PC-3 (cell line): Measurements from ENCODE around the gene STX2. TPM values are rescaled to one million over a fixed set of nuclear protein-coding genes. Genes with fewer than 3 reads are reported as not detected.

Experiments used
- ATAC-seq: fragments of 200-7000 bp; cut with Tn5 transposase; 2 replicates; pipeline ENCODE4 v1.9.1; 2020; ENCODE audit warnings: mild to moderate bottlenecking, moderate library complexity
- BruUV-seq: library from RNA; stranded (reverse); fragments of 400-500 nt; replicated peaks from 2 replicates; lab custom pipeline; 2021; lab: Mats Ljungman, UMichigan
- CTCF ChIA-PET: fragments of 300-600 bp; sonication (Branson Sonifier 250); formaldehyde crosslinking; loops from one replicate; lab custom pipeline; 2022; ENCODE audit warnings: antibody characterized with exemption; lab: Charles Lee
- POLR2A ChIA-PET: fragments of 300-600 bp; sonication (Branson Sonifier 250); formaldehyde crosslinking; loops from one replicate; lab custom pipeline; 2022; ENCODE audit warnings: antibody characterized with exemption; ENCODE audit not compliant: unreplicated experiment; lab: Charles Lee
- DNase-seq: peaks from one replicate; pipeline ENCODE4 v3.0.0-alpha.2; 2015
- H2AFZ ChIP-seq: fragments of 300-600 bp; sonication (generic); 2 replicates; pipeline ENCODE4 v1.6.0; 2016; ENCODE audit warnings: antibody characterized with exemption, low read length
- H3F3A ChIP-seq: fragments of 300-600 bp; sonication (generic); one replicate; pipeline ENCODE4 v1.6.0; 2017; ENCODE audit warnings: antibody characterized with exemption, low read length, control low read depth, mild to moderate bottlenecking; ENCODE audit not compliant: unreplicated experiment
- H3K27ac ChIP-seq: fragments of 300-600 bp; sonication (generic); 2 replicates; pipeline ENCODE4 v1.5.1; 2016; ENCODE audit warnings: mild to moderate bottlenecking, low read length
- H3K27me3 ChIP-seq: fragments of 300-600 bp; sonication (generic); 2 replicates; pipeline ENCODE4 v1.6.1; 2016; ENCODE audit warnings: low read length, mixed read lengths
- H3K36me3 ChIP-seq: fragments of 300-600 bp; sonication (generic); 2 replicates; pipeline ENCODE4 v1.6.1; 2016; ENCODE audit warnings: low read depth, mixed run types, low read length, mixed read lengths
- H3K4me1 ChIP-seq: fragments of 300-600 bp; sonication (generic); 2 replicates; pipeline ENCODE4 v1.5.1; 2016; ENCODE audit warnings: low read length; ENCODE audit not compliant: insufficient read depth
- H3K4me2 ChIP-seq: fragments of 300-600 bp; sonication (generic); 2 replicates; pipeline ENCODE4 v1.6.0; 2016; ENCODE audit warnings: low read length
- H3K4me3 ChIP-seq: fragments of 300-600 bp; sonication (generic); 2 replicates; pipeline ENCODE4 v1.5.1; 2016; ENCODE audit warnings: mild to moderate bottlenecking, low read length, mixed read lengths
- H3K79me2 ChIP-seq: fragments of 300-600 bp; sonication (generic); 2 replicates; pipeline ENCODE4 v1.6.1; 2017; ENCODE audit warnings: low read length, mixed read lengths
- H3K9ac ChIP-seq: fragments of 300-600 bp; sonication (generic); 2 replicates; pipeline ENCODE4 v1.6.0; 2016; ENCODE audit warnings: mild to moderate bottlenecking, low read length
- H3K9me2 ChIP-seq: fragments of 300-600 bp; sonication (generic); replicated peaks from 2 replicates; pipeline ENCODE4 v1.6.1; 2016; ENCODE audit warnings: mixed run types, low read length, mixed read lengths
- H3K9me3 ChIP-seq: fragments of 300-600 bp; sonication (generic); 2 replicates; pipeline ENCODE4 v1.6.1; 2016; ENCODE audit warnings: low read length, mixed read lengths
- H4K20me1 ChIP-seq: fragments of 300-600 bp; sonication (generic); 2 replicates; pipeline ENCODE4 v1.6.1; 2016; ENCODE audit warnings: low read length, mixed read lengths
- EZH2 ChIP-seq: fragments of 300-600 bp; sonication (generic); IDR thresholded peaks from one replicate; pipeline ENCODE4 v1.6.1; 2017; ENCODE audit warnings: antibody characterized with exemption, mild to moderate bottlenecking, low read length; ENCODE audit not compliant: unreplicated experiment
- EZH2phosphoT487 ChIP-seq: fragments of 300-600 bp; sonication (generic); IDR thresholded peaks from 2 replicates; pipeline ENCODE4 v1.6.1; 2018; ENCODE audit warnings: mild to moderate bottlenecking, antibody characterized with exemption, low read length, borderline replicate concordance
- intact Hi-C: fragments of 100-400 bp; cut with micrococcal nuclease; formaldehyde crosslinking; loops from 2 replicates; pipeline ENCODE4 v1.9.0; 2023
- total RNA-seq: library from RNA; depleted of rRNA; stranded (reverse); fragments of >200 nt; gene quantifications from 2 replicates; pipeline ENCODE4 v1.2.3, GENCODE V29; 2014
- TF ChIP-seq, protein P1 (sequence below): fragments of 300-600 bp; sonication (generic); conservative IDR thresholded peaks from 2 replicates; pipeline ENCODE4 v1.5.1; 2017; ENCODE audit warnings: antibody characterized with exemption, low read depth, mild to moderate bottlenecking, low read length

The STX2 gene
- total RNA-seq, 1 experiment from 2014 or later = 18.2 TPM

DNA sequence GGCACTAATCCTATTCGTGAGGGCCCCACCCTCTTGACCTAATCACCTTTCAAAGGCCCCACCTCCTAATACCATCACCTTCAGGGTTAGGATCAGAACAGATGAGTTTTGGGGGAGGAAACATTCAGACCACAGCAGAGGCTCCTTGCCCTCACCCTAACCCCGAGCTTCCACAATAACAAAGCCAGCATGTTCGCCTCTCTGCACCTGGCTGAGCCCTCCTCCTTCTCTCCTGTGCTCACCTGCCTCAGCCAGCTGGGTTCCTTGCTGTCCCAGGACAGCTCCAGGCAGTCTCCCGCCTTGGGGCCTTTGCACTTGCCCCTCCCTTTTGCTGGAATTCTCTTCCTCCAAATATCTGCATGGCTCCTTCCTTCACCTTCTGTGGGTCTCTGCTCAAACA lies 23.1 kb upstream of the STX2 start:
- Histone ChIP-seq H3K79me2 (no peaks in the 10 kb centered on the region), H3K9me3 (peaks cover 3% of the 10 kb centered on the region), H3K9me2 (no peaks in the 10 kb centered on the region), H3K4me2 (no peak overlapping the region), H3K4me3 (no peak overlapping the region), H3K27me3 (no peaks in the 10 kb centered on the region), H3K27ac (no peak overlapping the region), H3K4me1 (no peaks in the 10 kb centered on the region), H2AFZ (no peak overlapping the region), H3K36me3 (no peaks in the 10 kb centered on the region), H3K9ac (no peak overlapping the region), H4K20me1 (no peaks in the 10 kb centered on the region), H3F3A (no peaks in the 10 kb centered on the region)
- ATAC-seq = no peak
- POLR2A ChIA-PET = no interaction called here
- no peak for DNase-seq
- no peak for TF ChIP-seq EZH2phosphoT487
- TF ChIP-seq, protein P1, sequence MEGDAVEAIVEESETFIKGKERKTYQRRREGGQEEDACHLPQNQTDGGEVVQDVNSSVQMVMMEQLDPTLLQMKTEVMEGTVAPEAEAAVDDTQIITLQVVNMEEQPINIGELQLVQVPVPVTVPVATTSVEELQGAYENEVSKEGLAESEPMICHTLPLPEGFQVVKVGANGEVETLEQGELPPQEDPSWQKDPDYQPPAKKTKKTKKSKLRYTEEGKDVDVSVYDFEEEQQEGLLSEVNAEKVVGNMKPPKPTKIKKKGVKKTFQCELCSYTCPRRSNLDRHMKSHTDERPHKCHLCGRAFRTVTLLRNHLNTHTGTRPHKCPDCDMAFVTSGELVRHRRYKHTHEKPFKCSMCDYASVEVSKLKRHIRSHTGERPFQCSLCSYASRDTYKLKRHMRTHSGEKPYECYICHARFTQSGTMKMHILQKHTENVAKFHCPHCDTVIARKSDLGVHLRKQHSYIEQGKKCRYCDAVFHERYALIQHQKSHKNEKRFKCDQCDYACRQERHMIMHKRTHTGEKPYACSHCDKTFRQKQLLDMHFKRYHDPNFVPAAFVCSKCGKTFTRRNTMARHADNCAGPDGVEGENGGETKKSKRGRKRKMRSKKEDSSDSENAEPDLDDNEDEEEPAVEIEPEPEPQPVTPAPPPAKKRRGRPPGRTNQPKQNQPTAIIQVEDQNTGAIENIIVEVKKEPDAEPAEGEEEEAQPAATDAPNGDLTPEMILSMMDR = no peak
- no peak for TF ChIP-seq EZH2
- BruUV-seq = no TSS peak
- CTCF ChIA-PET = no interaction called here
- intact Hi-C loops = no loop called here

DNA sequence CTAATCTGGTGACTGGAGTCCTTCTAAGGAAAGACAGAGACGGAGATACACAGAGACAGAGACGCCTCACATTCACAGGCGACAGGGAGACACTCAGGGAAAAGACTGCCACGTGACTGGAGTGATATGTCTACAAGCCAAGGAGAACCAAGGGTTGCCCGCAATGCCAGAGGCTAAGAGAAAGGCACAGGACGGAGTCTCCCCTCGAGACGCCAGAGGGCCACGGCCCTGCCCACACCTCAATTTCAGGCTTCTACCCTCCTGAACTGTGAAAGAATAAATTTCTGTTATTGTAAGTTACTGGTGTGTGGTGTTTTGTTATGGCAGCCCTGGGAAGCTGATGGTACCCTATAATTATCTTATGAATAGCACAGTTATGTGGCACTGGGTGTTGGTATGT lies 21.3 kb upstream of the STX2 start:
- Histone ChIP-seq H3K4me1 (no peaks in the 10 kb centered on the region), H3K9me2 (no peaks in the 10 kb centered on the region), H3K27ac (no peak overlapping the region), H3K79me2 (no peaks in the 10 kb centered on the region), H3K27me3 (no peaks in the 10 kb centered on the region), H3K9ac (no peak overlapping the region), H3K36me3 (no peaks in the 10 kb centered on the region), H4K20me1 (no peaks in the 10 kb centered on the region), H3K4me3 (no peak overlapping the region), H3K4me2 (no peak overlapping the region), H2AFZ (no peak overlapping the region), H3F3A (no peaks in the 10 kb centered on the region), H3K9me3 (peaks cover 8% of the 10 kb centered on the region)
- ChIA-PET CTCF (no interaction called here), POLR2A (no interaction called here)
- TF ChIP-seq EZH2 = no peak
- TF ChIP-seq, protein P1 = no peak
- TF ChIP-seq EZH2phosphoT487 = no peak
- BruUV-seq = no TSS peak
- no peak for DNase-seq
- ATAC-seq = no peak
- intact Hi-C loops = no loop called here

DNA sequence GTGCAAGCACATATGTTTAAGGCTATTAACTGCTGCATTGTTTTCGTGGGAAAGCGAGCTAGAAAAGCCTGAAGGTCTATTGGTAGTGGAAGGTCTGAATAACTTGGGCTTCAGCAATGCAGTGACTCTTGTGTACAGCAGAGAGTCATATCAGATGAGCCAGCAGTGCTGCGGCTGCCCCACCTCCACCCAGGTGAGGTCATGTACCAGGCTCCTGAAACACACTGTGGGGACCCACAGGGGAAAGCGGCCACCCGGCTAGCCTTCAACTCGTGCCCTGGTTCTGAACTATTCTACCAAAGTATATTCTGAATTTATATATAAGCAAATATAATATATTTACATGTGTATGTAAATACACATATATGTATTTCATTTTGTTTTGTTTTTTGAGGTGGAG lies 20.1 kb upstream of the STX2 start:
- Histone ChIP-seq H3K4me1 (no peaks in the 10 kb centered on the region), H3K9ac (no peak overlapping the region), H3K36me3 (no peaks in the 10 kb centered on the region), H3K4me3 (no peak overlapping the region), H3K9me2 (no peaks in the 10 kb centered on the region), H3K4me2 (no peak overlapping the region), H3K27ac (no peak overlapping the region), H3K9me3 (peaks cover 8% of the 10 kb centered on the region), H4K20me1 (no peaks in the 10 kb centered on the region), H3F3A (no peaks in the 10 kb centered on the region), H3K27me3 (no peaks in the 10 kb centered on the region), H2AFZ (no peak overlapping the region), H3K79me2 (no peaks in the 10 kb centered on the region)
- BruUV-seq = no TSS peak
- TF ChIP-seq EZH2phosphoT487 = no peak
- TF ChIP-seq EZH2 = no peak
- TF ChIP-seq, protein P1 = no peak
- CTCF ChIA-PET = no interaction called here
- ATAC-seq = no peak
- intact Hi-C loops = no loop called here
- no peak for DNase-seq
- POLR2A ChIA-PET = no interaction called here
